ENCODE data around the gene ABHD16A. TPM values are rescaled to one million over a fixed set of nuclear protein-coding genes. Genes with fewer than 3 reads are reported as not detected.

ABHD16A gene
- total and polyA plus RNA-seq, 2 of the 13 experiments (the other 11 are each of a cell fraction or from before 2014, with no cell fraction given): 43.5 to 45.4 TPM

GRCh38 chr6:31692353-31692752, 10.8 kb downstream of the ABHD16A start:
- WGBS (ENCODE audit: low lambda C conversion rate): 91% methylated on average over 4 of the region's 4 CpGs
- Histone ChIP-seq H3K79me2 (ENCODE audit: insufficient read depth, low read length) (no peaks in the 10 kb centered on the region), H3K4me2 (ENCODE audit: low read depth, low read length) (no peak overlapping the region), H2AFZ (ENCODE audit: low read length) (no peak overlapping the region), H3K9me3 (ENCODE audit: low read length) (no peaks in the 10 kb centered on the region), H3K4me3 (replicated peaks in 1 of 3; ENCODE audit: insufficient read depth in 1 of 3, low read depth in 2 of 3, low read length in 3 of 3) (no peak overlapping the region), H3K36me3 (replicated peaks in 1 of 2; ENCODE audit: control insufficient read depth in 1 of 2, insufficient read depth in 2 of 2, low read length in 2 of 2) (peaks cover 56 to 84% of the 10 kb centered on the region in 2 experiments), H3K9ac (ENCODE audit: insufficient read depth, low read depth, low read length) (no peak overlapping the region), H3K27me3 (ENCODE audit: control insufficient read depth in 1 of 2, insufficient read depth in 2 of 2, low read length in 2 of 2) (no peaks in the 10 kb centered on the region), H3K27ac (ENCODE audit: extremely low read length, insufficient read depth, low read length) (no peak overlapping the region), H4K20me1 (ENCODE audit: insufficient read depth, low read length) (no peaks in the 10 kb centered on the region), H3K4me1 (ENCODE audit: insufficient read depth, low read length) (peaks cover 12% of the 10 kb centered on the region; the same call in 1 of the 2 replicates)
- ATAC-seq (no peak), DNase-seq (ENCODE audit: low spot score) (no peak), FAIRE-seq (no peak)
- TF ChIP-seq ZNF543 (CRISPR knock-in tag; IDR thresholded peaks at IDR 0.05) (no peak), ZNF256 (CRISPR knock-in tag; conservative IDR thresholded peaks at IDR 0.05) (no peak), ZNF577 (CRISPR knock-in tag; IDR thresholded peaks at IDR 0.05; ENCODE audit: borderline replicate concordance, low read depth) (no peak), ZNF230 (CRISPR knock-in tag; IDR thresholded peaks at IDR 0.05) (no peak), NCOA5 (CRISPR knock-in tag; IDR thresholded peaks at IDR 0.05) (no peak), ZNF782 (CRISPR knock-in tag; IDR thresholded peaks at IDR 0.05; ENCODE audit: borderline replicate concordance) (no peak), FOXO4 (CRISPR knock-in tag; conservative IDR thresholded peaks at IDR 0.05) (no peak), ZHX1 (CRISPR knock-in tag; IDR thresholded peaks at IDR 0.05; ENCODE audit: low read depth) (no peak), ZNF660 (CRISPR knock-in tag; IDR thresholded peaks at IDR 0.05; ENCODE audit: borderline replicate concordance, low read depth) (no peak), CBX2 (IDR thresholded peaks at IDR 0.05; ENCODE audit: low read depth, low read length) (no peak), CBX2 (CRISPR knock-in tag; IDR thresholded peaks at IDR 0.05; ENCODE audit: low read depth) (no peak), NCOR1 (IDR thresholded peaks at IDR 0.05; ENCODE audit: borderline replicate concordance, low read length) (no peak), FOXJ3 (CRISPR knock-in tag; IDR thresholded peaks at IDR 0.05; ENCODE audit: borderline replicate concordance) (no peak), USF2 (IDR thresholded peaks at IDR 0.05; ENCODE audit: low read depth, low read length) (no peak), USF2 (CRISPR knock-in tag; IDR thresholded peaks at IDR 0.05; ENCODE audit: borderline replicate concordance) (no peak), ZMYM3 (CRISPR knock-in tag; IDR thresholded peaks at IDR 0.05) (no peak), NCOA2 (CRISPR knock-in tag; IDR thresholded peaks at IDR 0.05) (no peak), RXRA (CRISPR knock-in tag; IDR thresholded peaks at IDR 0.05) (no peak)
- CTCF ChIA-PET (ENCODE audit: low intra/inter-chr PET ratio, low total read pairs): no interaction called here
- in situ Hi-C loops (cut with HindIII; ENCODE audit: extremely low pct_ligation_motif_present, low pct_unique_long_range_greater_than_20kb) (no loop called here), intact Hi-C loops (cut with micrococcal nuclease; ENCODE audit: unreplicated experiment) (no loop called here)
- POLR2A ChIA-PET: interaction anchor here (0.6 to 4.9 kb wide), 3 partner anchors 10 to 135 kb away, joined by 3 to 22 read pairs (median 4); partner anchors contain the start of genes ABHD16A, HSPA1B and MSH5
- no TSS peak for BruUV-seq (replicated peaks)
